Activated T-cell treated with anti-CD3 and anti-CD28 coated beads, Interleukin-2, amount 50 U/mL, for 1 hour (primary cell): ENCODE measurements around the gene GDPD5.

ENCODE experiments used
- DNase-seq: peaks from one replicate; pipeline ENCODE4 v3.0.0-alpha.2; 2020

GDPD5 gene

GRCh38 chr11:75388386-75389275 lies 137.1 kb downstream of the GDPD5 start:
- DNase-seq: peak; percentile 64

GRCh38 chr11:75387736-75388294 lies 137.9 kb downstream of the GDPD5 start:
- DNase-seq: no peak

GRCh38 chr11:75386942-75387630 lies 138.7 kb downstream of the GDPD5 start:
- DNase-seq: no peak
